A549 (cell line): ENCODE results near the gene COPS8.

Experiments
- EP300 ChIP-seq, 2 experiments: fragments of >200 bp; sonication (Bioruptor Twin); formaldehyde crosslinking; IDR thresholded peaks; 2 replicates in 1 of 2; 3 replicates in 1 of 2; pipeline ENCODE4 v1.6.1; 2016 to 2017
- TF ChIP-seq, protein P1 (sequence below): fragments of 150-350 bp; IDR thresholded peaks from 2 replicates; pipeline ENCODE4 v1.6.1; 2014; ENCODE audit warnings: low read depth, mild to moderate bottlenecking, low read length
- TF ChIP-seq, protein P2 (sequence below): fragments of 200-600 bp; sonication (generic); IDR thresholded peaks from 2 replicates; pipeline ENCODE4 v1.6.1; 2016; ENCODE audit warnings: antibody characterized with exemption, mild to moderate bottlenecking, moderate library complexity

DNA sequence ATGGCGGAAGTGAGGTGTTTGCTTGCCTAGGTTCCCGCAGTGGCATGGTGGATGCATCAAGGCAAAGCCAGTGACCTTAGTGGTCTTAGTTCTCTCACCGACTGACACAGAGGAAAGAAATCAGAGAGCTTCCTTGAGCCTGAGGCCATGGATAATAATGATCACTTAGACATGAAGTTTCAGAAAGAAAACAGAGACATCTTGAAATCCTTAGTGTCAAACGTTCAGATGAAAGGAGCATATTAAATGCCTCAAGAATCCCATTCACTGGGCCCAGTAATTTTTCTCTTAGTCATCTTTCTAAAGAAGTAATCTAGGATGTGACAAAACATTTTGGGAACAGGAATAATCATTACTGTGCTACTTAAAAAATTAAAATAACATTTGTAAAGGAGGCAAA is 35.2 kb downstream of the COPS8 start:
- TF ChIP-seq, protein P1, sequence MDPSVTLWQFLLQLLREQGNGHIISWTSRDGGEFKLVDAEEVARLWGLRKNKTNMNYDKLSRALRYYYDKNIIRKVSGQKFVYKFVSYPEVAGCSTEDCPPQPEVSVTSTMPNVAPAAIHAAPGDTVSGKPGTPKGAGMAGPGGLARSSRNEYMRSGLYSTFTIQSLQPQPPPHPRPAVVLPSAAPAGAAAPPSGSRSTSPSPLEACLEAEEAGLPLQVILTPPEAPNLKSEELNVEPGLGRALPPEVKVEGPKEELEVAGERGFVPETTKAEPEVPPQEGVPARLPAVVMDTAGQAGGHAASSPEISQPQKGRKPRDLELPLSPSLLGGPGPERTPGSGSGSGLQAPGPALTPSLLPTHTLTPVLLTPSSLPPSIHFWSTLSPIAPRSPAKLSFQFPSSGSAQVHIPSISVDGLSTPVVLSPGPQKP, result no peak
- no peak for TF ChIP-seq EP300 (IDR thresholded peaks at IDR 0.05)
- TF ChIP-seq, protein P2, sequence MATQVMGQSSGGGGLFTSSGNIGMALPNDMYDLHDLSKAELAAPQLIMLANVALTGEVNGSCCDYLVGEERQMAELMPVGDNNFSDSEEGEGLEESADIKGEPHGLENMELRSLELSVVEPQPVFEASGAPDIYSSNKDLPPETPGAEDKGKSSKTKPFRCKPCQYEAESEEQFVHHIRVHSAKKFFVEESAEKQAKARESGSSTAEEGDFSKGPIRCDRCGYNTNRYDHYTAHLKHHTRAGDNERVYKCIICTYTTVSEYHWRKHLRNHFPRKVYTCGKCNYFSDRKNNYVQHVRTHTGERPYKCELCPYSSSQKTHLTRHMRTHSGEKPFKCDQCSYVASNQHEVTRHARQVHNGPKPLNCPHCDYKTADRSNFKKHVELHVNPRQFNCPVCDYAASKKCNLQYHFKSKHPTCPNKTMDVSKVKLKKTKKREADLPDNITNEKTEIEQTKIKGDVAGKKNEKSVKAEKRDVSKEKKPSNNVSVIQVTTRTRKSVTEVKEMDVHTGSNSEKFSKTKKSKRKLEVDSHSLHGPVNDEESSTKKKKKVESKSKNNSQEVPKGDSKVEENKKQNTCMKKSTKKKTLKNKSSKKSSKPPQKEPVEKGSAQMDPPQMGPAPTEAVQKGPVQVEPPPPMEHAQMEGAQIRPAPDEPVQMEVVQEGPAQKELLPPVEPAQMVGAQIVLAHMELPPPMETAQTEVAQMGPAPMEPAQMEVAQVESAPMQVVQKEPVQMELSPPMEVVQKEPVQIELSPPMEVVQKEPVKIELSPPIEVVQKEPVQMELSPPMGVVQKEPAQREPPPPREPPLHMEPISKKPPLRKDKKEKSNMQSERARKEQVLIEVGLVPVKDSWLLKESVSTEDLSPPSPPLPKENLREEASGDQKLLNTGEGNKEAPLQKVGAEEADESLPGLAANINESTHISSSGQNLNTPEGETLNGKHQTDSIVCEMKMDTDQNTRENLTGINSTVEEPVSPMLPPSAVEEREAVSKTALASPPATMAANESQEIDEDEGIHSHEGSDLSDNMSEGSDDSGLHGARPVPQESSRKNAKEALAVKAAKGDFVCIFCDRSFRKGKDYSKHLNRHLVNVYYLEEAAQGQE, result no peak
